Fibroblast of the aortic adventitia (primary cell): ENCODE measurements around the gene MAMLD1. TPM values are rescaled to one million over a fixed set of nuclear protein-coding genes. Genes with fewer than 3 reads are reported as not detected.

ENCODE experiments used
- DNase-seq: peaks from one replicate; pipeline ENCODE4 v3.0.0-alpha.2; 2010; ENCODE audit warnings: low read depth
- H3K4me3 ChIP-seq: 2 replicates; pipeline ENCODE4 v1.5.1; 2011; ENCODE audit warnings: low read depth, mild to moderate bottlenecking, control low read depth, low read length, moderate library complexity
- total RNA-seq: library from RNA; depleted of rRNA; stranded (reverse); fragments of >200 nt; gene quantifications from 2 replicates; pipeline ENCODE4 v1.2.3, GENCODE V29; 2012; ENCODE audit warnings: low replicate concordance
- TF ChIP-seq, protein P1 (sequence below): IDR thresholded peaks from 2 replicates; pipeline ENCODE4 v1.5.1; 2011; ENCODE audit warnings: mild to moderate bottlenecking, low read length, control low read depth, inconsistent platforms; ENCODE audit not compliant: insufficient read depth

MAMLD1 gene
- total RNA-seq, 1 donor: 1.9 TPM

- H3K4me3 ChIP-seq: no peak overlapping the region
- TF ChIP-seq, protein P1, sequence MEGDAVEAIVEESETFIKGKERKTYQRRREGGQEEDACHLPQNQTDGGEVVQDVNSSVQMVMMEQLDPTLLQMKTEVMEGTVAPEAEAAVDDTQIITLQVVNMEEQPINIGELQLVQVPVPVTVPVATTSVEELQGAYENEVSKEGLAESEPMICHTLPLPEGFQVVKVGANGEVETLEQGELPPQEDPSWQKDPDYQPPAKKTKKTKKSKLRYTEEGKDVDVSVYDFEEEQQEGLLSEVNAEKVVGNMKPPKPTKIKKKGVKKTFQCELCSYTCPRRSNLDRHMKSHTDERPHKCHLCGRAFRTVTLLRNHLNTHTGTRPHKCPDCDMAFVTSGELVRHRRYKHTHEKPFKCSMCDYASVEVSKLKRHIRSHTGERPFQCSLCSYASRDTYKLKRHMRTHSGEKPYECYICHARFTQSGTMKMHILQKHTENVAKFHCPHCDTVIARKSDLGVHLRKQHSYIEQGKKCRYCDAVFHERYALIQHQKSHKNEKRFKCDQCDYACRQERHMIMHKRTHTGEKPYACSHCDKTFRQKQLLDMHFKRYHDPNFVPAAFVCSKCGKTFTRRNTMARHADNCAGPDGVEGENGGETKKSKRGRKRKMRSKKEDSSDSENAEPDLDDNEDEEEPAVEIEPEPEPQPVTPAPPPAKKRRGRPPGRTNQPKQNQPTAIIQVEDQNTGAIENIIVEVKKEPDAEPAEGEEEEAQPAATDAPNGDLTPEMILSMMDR: no peak
- no peak for DNase-seq
Measured at GRCh38 chrX:150409964-150410363, 46.8 kb downstream of the MAMLD1 start.

DNA sequence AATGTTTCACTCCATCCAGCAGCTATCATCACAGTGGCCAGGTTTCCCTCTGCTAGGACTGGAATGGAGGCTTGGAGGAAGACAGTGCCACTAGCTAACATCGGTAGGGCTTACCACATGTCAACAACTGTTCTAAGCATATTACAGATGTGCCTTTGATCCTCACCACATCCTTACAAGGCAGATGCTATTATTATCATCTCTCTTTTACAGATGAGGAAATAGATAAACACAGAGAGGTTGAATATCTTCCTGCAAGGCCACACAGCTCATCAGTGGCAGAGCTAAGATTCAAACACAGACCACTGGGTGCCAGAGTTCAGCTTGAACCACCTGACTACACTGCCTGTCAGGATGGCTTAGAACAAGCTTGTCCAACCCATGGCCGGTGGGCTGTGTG lies 47.4 kb downstream of the MAMLD1 start:
- H3K4me3 ChIP-seq: no peak overlapping the region
- no peak for DNase-seq
- TF ChIP-seq, protein P1: no peak

DNA sequence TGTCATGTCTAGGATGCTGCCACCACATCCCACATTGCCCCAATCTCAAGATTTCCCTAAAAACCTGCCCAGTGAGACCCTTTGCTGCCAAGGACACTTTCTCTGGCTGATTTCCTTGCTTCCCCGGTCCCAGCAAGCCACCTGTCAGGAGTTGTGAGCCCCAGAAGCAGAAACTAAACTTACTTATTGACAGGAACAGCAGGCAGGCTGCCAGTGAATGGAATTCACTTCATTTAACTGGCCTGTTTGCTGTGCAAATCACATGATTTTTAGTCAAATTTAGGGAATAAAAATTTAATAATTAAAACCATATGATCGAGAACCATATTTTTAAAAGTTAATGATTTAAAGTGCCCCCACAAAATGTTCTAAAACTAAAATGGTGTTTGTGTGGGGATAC lies 48.5 kb downstream of the MAMLD1 start:
- TF ChIP-seq, protein P1: no peak
- H3K4me3 ChIP-seq: no peak overlapping the region
- DNase-seq: no peak

- no peak for DNase-seq
Measured at GRCh38 chrX:150414228-150414627, 51.1 kb downstream of the MAMLD1 start.

DNA sequence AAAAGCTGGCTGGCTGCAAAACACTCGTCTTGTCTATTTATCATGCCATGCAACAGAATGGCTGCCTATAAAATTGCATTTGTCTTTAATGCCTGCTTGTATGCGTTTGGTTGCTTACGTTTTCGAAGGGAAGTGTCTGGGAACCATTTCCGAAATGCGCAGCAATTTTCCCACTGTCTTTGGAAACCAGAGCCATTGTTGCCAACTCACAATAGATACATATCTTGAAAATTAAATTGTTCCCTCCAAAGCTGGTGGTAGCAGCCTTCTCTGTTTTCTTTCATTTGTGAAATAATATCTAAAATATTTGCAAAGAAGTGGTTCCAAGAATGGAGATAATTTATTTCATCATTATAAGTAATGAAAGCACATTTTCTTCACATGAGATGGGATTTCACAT lies 53.4 kb downstream of the MAMLD1 start:
- TF ChIP-seq, protein P1: no peak
- no peak overlapping the region for H3K4me3 ChIP-seq
- no peak for DNase-seq

More at GRCh38 chrX:150414228-150414627, 51.1 kb downstream of the MAMLD1 start:
- TF ChIP-seq, protein P1: no peak
- H3K4me3 ChIP-seq: no peak overlapping the region

GRCh38 chrX:150421816-150422215 lies 58.7 kb downstream of the MAMLD1 start:
- peak overlapping the region; percentile 22 for H3K4me3 ChIP-seq
- TF ChIP-seq, protein P1: no peak
- peak; percentile 77 for DNase-seq

- TF ChIP-seq, protein P1: no peak
- H3K4me3 ChIP-seq: no peak overlapping the region
- DNase-seq: peak; percentile 77
Measured at GRCh38 chrX:150429594-150429993, 66.5 kb downstream of the MAMLD1 start.
